Fibroblast of skin of back (primary cell): ENCODE results near the gene MRPL23.
"Not testable (repeated sequence)": the region's sequence is repeated elsewhere in the genome, so short reads cannot be mapped to it uniquely, and the experiment has no call there.

Source experiments
- DNase-seq: peaks from one replicate; pipeline ENCODE4 v3.0.0-alpha.2; 2013

The MRPL23 gene

DNA sequence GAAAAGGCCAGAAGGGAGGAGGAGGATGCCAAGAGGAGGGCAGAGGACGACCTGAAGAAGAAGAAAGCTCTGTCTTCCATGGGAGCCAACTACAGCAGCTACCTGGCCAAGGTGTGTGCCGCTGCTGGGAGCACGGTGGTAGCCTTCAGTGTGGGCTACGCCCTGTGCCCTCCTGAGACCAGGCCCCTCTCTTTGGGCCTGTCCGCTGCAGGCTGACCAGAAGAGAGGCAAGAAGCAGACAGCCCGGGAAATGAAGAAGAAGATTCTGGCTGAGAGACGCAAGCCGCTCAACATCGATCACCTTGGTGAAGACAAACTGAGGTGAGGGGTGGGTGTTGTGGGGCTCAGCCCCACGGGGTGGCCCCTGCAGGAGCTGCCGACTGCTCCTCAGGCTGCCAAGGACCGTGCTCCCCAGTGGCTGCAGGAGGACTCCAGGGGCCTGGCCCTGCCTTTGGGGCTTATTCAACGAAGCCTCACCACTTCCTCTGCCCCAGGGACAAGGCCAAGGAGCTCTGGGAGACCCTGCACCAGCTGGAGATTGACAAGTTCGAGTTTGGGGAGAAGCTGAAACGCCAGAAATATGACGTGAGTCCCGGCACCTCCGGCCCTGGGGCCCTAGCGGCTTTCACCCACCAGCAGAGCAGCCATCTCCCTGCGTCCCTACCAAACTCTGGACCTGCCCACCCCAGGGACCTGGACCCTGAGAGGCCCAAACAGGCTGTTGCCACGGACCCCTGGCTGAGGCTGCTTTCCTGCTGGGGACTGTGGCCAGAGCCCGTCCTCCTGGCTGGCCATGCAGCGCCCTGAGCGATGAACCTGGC lies 12.6 kb upstream of the MRPL23 start:
- DNase-seq, result no peak

DNA sequence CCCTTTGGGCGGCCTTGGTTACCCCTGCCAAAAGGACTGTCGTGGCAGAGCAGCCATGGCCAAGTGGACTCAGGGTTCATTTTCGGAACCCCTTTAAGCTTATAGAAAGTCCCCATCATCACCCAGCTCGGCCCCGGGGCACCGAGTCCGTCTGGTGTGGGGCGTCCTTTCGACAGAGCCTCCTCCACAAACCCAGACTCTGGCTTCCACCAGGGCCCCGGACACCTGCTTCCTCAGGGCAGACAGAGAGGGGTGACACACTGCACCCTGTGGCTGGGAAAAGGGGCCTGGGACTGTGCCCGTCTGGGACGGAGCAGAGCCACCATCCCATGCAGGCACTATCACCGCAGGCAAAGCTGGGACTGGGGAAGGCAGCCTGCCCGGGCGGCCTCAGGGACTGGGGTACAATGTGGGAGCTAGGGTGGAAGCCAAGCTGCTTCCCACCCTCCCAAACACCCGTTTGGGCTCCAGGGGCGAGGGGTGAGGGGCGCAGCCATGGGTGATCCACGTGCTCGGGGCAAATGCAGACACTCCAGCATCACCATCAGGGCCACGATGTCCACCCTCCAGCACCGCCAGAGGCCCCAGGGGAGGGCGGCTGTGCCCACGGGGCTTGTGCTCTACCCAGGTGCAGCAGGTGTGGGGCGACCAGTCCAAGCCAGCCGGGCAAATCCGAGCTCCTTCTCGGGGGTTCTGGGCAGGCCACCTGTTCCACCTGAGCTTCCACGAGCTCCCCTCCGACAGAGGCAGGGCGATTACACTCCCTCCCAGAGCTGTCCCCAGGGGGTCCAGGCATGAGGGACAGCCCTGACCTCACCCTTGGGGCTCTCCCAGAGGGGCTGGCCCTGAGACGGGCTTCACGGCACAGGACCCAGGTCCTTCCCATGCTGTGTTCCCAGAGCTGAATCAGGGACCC lies 11.7 kb upstream of the MRPL23 start:
- DNase-seq, result no peak

DNA sequence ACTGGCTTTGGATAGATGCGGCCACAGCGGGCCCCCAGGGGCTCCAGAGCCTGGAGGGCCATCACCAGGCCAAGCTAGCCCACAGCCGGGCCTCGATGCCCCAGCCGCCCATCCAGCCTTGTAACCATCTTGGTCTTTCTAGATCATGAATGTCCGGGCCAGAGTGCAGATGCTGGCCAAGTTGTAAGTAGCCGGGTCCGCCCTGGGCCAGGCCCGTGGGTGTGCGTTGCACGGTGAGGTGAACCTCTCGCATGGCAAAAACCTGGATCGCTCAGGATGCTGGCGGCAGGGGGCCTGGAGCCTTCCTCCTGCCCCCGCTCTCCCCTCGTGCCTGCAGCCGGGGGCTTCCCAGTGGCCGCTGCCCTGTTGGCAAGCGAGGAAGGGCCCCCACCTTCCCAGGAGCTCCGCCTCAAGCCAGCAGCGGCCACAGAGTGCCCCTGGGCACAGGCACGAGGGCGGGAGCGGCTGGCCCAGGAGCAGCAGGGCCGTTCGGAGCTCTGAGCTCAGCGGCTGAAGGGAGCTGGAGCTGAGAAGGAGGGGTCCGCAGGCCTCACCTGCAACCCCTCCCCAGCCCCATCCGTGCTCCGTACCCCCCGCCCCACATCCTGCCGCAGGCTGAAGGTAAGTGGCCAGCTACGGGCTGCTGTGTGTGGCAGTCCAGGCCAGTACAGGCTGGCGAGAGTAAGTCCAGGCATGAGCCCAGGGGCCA lies 10.9 kb upstream of the MRPL23 start:
- no peak for DNase-seq

DNA sequence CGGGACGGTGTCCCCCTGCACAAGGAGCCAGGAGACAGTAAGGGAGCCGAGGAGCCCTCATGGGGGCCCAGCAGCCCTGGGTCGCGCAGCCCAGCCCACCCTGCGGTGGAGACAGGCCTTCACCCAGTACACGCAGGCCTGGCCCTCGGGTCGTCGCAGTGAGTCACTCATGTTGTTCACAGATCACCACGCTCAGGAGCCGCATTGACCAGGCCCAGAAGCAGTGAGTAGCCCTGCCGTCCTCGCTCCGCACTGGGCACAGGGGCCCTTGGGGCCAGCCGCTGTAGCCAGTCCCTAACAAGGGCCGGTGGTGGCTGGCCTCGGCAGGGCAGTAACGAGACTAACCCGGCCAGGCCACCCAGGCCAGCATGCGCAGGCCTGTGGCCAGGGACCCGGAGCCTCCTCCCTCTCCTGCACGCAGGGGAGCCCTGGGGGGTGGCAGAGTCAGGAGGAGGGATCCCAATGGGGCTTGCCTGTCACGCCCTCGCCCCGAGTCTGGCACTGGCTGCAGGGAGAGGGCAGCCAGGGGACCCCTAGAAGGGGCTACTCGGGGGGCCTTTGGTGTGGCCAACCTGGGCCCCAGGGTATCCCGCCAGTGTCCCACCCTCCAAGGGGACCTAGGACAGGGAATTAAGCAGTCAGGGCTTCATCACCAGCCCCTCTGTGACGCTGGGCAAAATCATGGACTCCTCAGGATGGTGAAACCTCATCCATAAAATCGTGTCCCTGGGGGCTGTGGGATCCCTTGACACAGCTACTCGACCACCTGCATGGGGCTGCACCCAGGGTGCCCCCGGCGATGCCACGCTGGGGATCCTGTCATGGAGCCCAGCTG lies 10.1 kb upstream of the MRPL23 start:
- no peak for DNase-seq

DNA sequence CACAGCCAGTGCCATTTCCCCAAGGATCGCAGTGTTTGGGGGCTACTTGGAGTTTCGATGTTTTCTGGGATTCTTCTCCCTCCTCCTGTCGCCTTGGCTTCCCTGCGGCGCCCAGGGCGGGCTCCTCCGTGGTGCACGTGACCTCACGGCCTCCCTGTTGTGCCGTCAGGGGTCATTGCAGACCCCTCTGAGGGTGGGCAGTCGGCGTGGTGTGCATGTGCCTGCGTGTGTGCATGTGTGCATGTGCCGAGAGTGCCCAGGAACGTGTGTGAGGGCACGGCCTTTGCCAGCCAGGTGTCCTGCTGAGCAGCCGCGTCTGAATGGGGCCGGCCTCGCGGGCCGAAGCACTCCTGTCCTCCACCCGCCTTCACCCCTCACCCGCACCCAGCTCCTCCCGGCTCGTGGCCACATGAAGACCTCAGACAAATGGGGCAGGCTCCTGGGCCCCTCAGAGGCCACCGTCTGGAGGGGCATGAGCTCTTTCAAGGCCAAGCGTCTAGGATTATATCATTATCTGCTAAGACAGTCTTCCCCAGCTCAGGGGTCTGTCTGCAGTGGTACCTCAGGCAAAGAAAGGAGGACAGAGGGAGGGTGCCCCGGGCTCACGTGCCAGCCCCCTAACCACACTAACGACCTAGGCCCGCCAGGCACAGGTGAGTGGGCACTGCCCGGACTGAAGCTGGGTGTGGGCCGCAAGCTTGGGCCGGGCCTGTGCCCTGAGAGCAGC lies 9.4 kb upstream of the MRPL23 start:
- DNase-seq, result no peak

DNA sequence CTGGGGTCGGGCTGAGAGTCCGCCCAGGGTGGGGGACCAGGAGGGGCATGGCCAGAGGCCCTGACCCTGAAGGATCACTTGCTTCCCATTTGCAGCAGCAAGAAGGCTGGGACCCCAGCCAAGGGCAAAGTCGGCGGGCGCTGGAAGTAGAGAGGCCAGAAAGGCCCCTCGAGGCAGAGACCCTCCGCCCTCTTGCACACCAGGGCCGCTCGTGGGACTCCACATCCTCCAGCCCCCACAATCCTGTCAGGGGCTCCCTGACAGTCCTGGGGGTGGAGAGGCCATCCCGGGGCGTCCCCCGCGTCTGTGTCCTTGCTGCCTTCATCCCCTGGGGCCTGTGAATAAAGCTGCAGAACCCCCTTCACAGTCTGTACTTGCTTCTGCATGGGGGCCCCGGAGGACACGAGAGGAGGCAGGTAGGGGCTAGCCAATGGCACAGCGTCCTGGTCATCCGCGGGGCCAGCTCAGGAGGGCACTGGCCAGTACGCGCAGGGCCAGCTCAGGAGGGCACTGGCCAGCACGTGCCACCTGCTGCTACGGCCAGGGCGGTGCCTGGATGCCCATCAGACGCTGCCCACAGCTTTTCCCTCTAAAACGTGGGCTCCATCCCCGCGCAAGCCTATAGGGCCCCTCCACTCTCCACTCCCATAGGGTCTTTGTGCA lies 8.7 kb upstream of the MRPL23 start:
- no peak for DNase-seq

DNA sequence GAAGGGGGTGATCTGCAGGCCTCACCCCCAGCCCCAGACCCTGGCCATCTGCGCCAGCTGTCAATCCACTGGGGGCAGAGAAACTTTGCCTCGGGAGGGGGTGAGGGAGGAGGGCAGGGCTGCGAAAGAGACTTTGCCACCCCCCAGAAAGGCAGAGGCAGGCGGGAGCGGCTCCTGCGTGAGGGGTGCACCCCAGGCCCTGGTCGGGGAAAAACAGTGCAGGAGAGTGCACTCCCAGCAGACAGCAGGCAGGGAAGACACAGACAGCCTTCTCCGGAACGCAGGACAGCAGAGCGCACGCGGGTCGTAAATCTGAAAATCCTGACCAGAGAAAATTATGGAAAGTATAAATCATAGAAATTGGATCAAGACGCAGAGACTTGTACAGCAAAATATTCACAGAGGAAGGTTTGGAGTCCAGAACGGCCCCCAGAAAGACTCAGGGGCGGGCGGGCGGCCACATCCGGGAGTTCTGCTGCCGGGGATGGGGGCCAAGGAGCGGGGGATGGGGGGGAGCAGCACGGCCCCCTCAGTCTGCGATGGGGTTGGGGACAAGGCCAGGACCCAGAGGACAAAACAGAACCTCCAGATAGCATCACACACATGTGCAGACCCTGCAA lies 8.0 kb upstream of the MRPL23 start:
- DNase-seq, result no peak

DNA sequence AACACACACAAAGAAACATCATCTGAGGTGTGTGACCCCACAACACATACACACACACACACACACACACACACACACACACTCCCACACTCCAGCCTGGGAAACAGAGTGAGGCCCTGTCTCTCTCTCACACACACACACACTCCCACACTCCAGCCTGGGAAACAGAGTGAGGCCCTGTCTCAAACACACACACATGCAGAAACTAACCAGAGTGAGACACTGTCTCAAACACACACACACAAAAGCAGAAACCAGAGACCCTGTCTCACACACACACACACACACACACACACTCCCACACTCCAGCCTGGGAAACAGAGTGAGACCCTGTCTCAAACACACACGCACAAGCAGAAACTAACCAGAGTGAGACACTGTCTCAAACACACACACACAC lies 7.3 kb upstream of the MRPL23 start:
- DNase-seq, result not testable (repeated sequence)

DNA sequence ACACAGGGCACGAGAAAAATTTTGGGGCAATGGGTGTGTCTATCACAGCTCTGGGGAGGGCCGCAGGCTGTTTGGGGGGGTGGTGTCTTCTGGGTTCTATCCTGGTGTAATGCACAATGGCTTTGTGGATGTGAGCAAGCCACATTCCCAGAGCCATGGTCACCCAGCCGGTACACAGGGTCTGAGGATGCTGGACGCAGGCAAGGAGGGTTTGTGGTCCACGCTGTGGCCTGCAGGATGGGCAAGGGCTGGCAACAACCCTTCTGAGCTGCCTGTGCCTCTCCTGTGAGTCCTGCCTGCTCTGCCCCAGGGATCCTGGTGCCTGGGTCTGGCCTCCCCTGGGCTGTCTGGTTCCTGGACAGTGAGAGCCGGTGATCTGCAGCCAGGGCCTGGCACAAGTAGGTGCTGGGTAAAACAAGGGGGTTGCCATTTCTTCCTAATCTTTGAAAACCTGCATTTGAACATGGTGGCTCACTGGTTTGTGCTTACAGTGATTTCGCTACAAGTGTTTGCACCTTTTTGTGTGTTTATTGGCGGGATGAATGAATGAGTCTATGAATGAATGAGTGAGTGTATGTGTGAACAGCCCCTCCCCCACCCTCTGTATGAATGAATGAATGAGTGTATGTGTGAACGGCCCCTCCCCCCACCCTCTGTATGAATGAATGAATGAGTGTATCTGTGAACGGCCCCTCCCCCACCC lies 4.4 kb upstream of the MRPL23 start:
- DNase-seq, result no peak

DNA sequence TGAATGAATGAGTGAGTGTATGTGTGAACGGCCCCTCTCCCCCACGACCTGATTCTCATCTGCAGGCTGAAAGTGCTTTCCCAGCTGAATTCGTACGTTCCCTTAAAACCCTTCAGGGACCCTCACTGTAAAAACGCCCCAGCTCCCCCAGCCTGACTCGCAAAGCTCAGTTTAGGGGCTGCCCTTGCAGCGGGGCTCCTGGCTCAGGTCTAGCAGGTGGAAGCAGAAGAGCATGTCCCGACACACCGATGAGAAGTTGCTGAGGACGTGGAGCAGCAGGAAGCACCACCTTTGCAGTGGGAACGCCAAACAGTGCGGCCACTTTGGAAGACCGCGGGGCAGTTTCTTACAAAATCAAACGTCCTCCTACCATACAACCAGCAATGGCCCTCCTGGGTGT lies 3.6 kb upstream of the MRPL23 start:
- DNase-seq, result no peak

DNA sequence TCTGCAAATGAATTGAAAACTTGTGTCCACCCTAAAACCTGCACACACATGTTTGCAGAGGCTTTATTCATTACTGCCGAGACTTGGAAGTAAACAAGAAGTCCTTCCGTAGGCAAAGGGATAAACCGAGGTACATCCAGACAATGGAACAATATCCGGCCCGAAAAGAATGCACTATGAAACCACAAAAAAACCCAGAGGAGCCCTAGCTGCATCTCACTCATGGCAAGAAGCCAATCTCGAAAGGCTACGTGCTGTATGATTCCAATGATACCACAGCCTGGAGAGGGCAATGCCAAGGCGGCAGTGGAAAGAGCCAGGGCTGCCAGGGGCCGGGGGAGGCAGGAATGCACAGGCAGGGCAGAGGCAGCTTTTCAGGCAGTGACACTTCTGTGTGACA lies 3.2 kb upstream of the MRPL23 start:
- DNase-seq, result peak; percentile 71

DNA sequence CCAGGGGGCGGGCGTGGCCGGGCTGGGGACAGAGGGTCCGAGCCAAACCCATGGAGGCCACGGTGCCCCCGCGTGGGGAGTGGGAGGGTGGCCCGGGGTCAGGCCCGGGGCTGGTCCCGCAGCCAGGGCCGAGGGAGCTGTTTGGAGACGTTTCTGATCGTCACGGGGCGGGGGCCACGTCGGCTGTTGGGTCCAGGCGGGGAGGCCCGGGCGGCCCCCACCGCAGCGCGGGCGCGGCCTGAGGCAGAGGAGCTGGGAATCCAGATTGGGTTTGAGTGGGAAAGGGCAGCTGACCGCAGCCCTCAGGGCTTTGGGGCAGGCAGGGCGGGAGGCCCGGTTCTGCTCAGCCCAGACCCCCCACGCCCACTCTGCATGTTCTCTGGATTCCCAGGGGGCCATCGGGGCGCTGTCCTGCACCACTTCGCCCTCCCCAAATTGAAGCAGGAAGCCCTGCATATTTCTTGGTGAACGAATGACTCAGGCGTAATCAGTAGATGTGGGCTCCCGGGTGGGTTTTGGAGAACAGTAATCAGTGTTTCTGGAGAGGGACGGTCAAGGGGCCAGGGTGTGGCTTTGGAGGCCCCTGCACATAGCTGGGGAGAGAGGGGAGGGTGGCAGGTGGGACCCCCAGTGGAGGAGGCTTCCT lies 583 bp downstream of the MRPL23 start:
- no peak for DNase-seq

DNA sequence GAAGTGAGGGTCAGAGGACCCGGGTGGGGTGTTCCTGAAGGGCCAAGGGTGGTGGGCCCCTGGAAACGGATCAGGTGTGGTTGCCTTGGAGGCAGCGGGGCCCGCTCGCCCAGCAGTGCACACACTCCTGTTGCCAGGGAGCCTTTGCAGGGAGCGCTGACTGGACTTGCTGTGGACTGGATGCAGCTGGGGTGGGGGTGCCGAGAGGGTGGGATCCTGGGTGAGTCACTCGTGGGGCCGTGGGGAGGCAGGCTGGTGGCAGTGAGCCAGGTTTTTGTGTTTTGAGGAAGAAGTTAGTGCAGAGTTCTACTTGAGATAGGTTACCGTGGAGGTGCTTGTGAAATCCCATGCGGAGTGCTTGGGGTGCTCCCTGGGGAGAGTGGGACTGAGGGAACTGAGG lies 1.3 kb downstream of the MRPL23 start:
- no peak for DNase-seq

DNA sequence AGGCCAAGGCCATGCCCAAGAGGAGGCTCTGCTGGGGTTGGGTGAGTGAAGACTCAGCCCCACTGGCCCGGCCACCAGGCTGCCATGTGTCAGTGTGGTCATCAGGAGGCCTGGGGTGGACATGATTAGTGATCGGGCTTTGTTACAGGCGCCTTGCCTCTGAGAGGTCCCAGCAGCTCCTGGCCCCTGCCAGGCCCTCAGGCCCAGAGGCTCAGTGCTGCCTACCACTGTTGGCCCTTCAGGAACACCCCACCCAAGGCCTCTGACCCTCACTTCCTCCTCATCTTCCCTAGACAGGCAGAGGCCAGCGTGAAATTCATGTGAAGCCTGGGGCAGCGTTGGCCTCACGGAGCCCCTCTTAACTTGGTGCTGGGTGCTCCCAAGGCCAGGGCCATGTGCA lies 2.2 kb downstream of the MRPL23 start:
- DNase-seq, result no peak

DNA sequence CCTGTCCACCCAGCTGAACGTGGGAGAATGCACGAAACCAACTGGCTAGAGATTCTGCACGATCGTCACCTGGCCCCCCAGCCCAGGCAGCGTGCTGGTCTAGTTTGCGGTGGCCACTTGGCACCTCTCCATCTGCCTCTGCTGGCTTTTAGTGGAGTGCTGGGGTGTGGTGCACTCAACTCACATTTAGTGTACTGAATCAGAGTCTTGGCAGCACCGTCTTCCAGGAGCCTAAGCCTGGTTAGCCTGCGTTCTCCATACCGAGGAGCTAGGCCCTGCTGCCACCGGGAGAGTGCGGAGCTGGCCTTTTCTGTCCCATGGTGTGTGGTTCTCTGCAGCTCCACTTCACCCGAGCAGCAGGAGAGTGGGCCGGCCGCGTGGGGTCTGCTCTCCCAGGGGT lies 2.8 kb downstream of the MRPL23 start:
- no peak for DNase-seq

DNA sequence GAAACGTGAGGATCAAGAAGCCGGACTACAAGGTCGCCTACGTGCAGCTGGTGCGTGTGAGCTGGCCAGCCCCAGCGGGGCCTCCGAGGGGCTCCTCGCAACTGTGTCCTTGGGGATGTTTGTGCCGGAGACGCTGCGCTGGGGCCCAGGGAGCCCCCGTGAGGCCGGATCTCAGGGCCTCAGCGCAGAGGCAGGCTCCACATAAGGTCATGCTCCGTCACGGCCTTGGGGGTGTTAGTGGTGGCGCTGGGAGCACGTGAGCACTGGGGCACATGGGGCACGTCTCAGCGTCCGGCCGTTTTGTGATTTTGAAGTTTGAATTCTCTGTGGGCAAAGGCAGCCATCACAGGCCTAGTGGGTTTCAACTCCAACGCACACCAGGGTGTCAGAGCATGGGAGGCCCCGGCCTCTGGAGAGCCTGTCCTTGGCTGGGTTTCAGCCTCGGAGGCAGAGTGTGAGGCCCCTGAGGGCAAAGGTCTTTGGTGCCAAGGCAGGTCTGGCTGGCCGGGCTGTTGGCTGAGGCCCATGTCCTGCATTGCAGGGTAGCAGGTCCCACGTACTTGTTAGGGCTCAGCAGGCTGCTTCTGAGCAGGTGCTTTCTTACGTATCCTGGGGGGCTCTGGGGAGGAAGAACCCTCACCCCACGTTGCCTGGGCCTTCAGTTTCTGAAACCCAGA lies 5.8 kb downstream of the MRPL23 start:
- DNase-seq, result no peak

DNA sequence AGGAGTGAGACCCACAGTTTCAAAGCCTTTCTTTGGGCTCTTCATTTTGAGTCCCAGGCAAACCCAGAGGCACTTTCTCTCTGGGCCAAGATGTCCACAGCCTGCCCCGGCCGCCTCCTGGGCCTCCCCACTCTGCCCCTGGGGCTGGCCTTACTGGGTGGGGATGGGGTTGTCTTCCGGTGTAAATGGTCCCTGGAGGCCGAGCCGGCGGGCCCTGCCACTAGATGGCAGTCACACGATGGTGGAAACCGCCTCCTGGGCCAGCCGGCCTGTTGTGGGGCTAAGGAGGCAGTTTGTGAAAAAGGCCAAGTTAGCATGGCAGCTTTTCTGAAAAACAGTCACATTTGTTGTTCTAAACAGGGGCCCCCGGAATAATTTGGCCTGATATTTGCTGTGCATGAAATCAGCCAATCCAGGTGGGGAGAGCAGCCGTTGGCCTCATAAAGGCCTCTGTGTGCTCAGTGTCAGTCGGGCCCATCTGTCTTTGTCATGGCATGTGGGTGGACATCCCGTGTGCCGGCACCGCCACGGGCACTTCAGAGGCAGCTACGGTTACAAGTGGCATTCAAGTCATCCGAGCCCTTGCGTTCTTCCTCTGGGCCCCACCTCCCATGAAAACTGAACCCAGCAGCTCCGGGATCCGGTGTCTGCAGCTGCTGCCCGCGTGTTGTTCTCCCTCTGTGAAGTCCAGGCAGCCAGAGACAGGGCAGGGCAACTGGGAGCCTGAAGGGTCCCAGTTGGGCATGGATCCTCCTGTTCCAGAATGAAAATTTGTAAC lies 6.5 kb downstream of the MRPL23 start:
- DNase-seq, result no peak

DNA sequence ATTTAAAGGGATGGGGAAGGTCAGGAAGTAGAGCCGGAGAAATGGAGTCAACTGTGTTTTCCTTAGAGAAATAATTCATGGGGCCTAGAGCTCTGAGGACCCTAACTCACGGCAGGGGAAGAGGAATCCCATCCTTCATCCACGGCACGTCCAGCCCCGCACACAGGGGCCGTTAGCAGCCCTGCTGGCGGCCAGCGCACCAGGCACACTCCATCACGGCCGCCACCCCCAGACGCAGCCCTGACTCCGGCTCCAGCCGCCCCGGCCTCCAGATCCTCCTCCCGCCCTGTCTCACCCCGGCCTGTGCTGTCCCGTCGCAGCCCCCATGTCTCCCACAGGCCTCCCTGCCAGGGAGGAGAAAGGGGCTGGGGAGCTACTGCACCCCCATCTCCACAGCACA lies 11.2 kb downstream of the MRPL23 start:
- DNase-seq, result no peak
